NCI-H2171 (cell line): ENCODE measurements around the gene ERBB4.

Source experiments
- DNase-seq: peaks from one replicate; lab custom pipeline; 2025; lab: John Stamatoyannopoulos, UW

The ERBB4 gene

GRCh38 chr2:212364112-212364985 is 174.3 kb downstream of the ERBB4 start:
- no peak for DNase-seq

- DNase-seq: no peak
Measured at GRCh38 chr2:212361174-212361756, 177.3 kb downstream of the ERBB4 start.

GRCh38 chr2:212360068-212360460 is 178.5 kb downstream of the ERBB4 start:
- DNase-seq: no peak

GRCh38 chr2:212359425-212360067 is 179.1 kb downstream of the ERBB4 start:
- DNase-seq: no peak

DNA sequence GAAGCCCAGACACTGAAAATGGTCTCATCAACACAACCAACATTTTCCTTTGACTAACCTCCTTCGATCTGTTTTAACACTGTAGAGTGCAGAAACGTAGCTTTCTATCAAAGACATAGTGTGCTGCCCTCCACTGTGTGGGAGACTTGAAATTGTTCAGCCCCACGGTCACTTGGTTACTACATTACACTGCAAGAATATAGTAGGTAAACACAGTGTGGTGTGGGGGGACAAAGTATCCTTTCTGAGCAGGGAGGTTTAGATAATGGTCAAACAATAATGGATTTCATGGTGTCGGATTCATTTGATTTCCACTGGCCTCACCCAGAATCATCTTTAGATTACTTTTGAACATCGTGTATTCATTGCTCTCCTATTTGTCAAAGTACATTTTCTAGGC is 181.0 kb downstream of the ERBB4 start:
- no peak for DNase-seq

DNA sequence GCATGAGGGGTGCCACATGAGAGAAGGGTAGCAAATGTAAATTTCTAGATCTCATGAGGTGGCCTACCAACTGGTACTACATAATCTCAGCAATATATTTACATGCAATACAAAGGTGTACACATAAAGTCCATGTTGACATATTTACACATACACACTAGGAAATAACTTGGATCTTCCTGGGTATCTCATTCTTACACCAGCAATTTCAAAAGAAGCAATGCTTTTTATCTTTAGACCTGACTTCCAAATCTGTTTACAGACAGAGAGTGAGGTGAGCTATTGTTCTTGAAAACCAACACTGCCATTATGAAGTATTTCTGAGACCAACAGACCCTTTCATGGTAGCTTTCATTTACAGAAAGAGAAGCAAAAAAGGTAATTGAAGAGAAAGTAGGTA is 184.2 kb downstream of the ERBB4 start:
- no peak for DNase-seq

DNA sequence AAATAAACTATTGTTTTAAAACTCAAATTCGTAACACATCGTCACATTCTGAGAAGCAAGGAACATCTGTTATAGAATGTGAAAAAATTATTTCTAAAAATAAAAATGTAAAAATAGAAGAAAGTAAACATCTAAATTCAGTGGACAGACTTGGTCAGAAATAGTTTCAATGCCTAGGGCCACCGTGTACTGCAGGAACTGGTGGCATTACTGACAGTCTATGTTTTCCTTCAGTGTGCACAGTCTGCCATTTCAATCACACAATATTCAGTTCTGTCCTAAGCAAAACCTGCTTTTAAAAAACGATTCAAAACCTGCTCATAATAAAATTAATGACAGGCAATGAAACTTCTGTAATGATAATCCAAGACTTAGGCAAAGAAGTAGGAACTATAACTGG is 190.1 kb downstream of the ERBB4 start:
- no peak for DNase-seq

GRCh38 chr2:212346865-212347264 is 191.7 kb downstream of the ERBB4 start:
- DNase-seq: no peak

DNA sequence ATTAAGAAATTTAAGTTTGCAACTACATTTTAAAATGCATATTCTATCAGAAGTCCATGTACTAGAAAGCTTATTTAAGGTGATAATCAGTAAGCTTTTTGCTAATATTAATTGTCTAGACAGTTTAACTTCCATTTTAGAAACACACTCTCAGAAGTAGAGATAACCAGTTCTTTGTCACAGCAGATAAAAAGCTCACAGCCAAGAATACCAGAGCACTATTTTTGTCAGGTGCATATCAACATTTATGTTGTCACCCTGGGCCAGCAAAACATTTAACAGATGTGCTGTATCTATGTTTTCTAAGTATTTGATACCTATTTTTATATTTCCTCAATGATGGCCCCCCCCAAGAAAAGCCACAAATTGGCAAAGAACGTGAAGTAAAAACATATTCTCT is 192.6 kb downstream of the ERBB4 start:
- DNase-seq: no peak

GRCh38 chr2:212344131-212344530 is 194.5 kb downstream of the ERBB4 start:
- DNase-seq: no peak

GRCh38 chr2:212343167-212343566 is 195.4 kb downstream of the ERBB4 start:
- DNase-seq: no peak

GRCh38 chr2:212337486-212338343 is 200.9 kb downstream of the ERBB4 start:
- DNase-seq: no peak

DNA sequence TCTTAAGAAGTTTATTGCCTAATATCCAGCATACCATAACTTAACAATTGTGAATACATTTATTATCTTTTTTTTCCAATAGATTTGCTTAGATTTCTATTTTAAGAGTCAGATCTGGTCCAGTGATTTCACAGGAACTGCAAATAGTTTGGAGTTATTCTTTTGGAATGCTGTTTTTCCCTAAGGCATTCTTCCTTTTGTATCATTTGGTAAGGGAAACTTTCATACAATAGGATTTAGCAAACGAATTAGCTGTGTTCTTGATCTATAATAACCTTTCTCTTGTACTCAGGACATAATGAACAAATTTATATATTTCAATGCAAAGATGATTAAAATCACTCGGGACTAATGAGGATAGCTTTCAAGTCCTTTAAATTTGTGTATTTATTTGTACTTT is 201.6 kb downstream of the ERBB4 start:
- DNase-seq: no peak

DNA sequence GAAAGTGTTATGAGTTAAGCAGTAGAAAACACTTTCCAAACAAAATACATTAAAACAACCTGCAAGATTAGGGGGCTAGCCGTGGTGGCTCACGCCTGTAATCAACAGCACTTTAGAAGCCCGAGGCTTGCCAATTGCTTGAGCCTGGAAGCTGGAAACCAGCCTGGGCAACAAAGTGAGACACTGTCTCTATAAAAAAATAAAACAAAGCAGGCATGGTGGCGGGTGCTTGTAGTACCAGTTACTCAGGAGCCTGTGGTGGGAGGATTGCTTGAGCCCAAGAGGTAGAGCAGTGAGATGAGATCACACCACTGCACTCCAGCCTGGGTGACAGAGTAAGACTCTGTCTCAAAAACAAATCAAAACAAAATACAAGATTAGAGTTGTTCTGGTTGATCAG is 208.3 kb downstream of the ERBB4 start:
- no peak for DNase-seq

- DNase-seq: no peak
Measured at GRCh38 chr2:212328712-212329496, 209.7 kb downstream of the ERBB4 start.

GRCh38 chr2:212328136-212328535 is 210.5 kb downstream of the ERBB4 start:
- no peak for DNase-seq

GRCh38 chr2:212327171-212327809 is 211.3 kb downstream of the ERBB4 start:
- DNase-seq: no peak

DNA sequence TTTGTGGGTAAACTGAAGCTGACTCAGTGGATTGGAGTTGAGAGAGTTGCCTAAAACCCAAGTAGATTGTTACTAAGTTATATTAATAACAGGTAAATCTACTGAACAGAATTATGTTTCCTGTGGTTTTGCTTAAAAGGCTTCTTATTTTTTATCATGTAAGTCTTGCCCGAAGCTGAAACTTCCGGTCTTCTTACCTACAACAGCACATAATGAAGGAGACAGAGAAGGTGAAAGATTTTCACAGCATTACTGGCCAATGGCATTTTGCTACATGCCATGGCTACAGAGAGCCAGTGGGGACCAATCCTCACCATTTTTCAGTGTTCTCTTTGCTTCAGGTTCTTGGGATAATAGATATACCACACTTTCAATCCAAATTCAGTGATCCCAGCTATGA is 220.0 kb downstream of the ERBB4 start:
- DNase-seq: no peak

DNA sequence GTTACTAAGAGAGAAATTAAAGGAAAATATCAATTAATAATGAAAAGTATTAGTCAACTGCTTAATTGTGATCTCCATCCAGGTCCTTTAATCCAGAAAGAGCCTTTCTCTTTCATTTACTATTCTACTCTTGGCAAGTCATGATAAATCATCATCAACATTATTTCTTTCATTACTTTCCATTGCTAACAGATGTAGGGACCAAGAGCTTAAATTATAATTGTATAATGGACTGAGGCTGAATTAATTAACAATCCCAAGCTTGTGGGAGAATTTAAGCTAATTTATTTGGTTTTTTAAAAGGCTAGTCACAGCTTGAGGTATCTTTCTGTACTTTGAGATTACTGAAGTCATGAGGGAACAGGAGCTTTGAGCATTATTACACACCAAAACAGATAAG is 223.9 kb downstream of the ERBB4 start:
- no peak for DNase-seq

DNA sequence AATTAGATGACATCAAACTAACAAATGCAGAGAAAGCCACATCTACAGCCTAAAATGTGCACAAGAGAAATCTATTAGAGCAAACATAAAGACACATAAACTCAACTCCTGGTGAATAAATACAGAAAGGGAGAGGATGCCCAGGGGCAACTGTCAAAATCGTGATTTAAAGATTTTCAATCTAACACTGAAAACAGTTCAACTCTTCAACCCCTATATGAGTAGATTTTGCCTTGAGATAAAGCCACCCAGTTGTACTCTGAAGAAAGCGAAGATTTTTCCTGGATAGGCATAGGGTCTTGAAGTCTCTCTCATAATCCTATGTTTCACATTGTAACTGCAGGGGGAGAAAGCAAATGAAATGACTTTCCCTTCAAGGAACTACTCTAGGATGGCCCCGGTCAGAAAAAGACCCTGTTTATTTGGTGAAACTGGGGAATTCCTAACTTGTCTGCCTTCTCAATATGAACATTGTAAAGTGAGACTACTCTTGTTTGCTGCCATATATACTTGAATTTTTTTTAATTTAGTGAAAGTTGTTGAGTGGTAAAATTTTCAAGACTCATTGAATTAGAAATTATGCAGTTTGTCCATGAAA is 226.7 kb downstream of the ERBB4 start:
- DNase-seq: no peak

- peak; percentile 49 for DNase-seq
Measured at GRCh38 chr2:212299943-212300342, 238.7 kb downstream of the ERBB4 start.
